ENCODE measurements around the gene SLC44A5. TPM values are rescaled to one million over a fixed set of nuclear protein-coding genes. Genes with fewer than 3 reads are reported as not detected.

The SLC44A5 gene
- total and polyA plus RNA-seq, 7 donors: 0.01 to 7.5 (median 0.49) TPM

DNA sequence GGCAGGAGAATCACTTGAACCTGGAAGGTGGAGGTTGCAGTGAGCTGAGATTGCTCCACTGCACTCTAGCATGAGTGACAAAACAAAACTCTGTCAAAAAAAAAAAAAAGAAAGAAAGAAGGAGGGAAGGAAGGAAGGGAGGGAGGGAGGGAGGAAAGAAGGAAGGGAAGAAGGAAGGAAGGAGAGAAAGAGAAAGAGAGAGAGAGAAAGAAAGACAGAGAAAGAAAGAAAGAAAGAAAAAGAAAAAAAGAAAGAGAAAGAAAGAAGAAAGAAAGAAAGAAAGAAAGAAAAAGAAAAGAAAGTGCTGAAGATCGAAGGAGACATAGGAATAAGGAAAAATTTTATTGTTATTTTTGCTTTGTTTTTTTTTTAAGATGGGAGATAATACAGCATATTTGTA, 166.7 kb downstream of the SLC44A5 start:
- H3K4me3 ChIP-seq: no peak overlapping the region
- intact Hi-C loops (cut with DNase I): no loop called here
- H3K27ac ChIP-seq: no peak overlapping the region
- ATAC-seq (no peak), DNase-seq (no peak)
- no peaks in the 10 kb centered on the region for H3K27me3 ChIP-seq (ENCODE audit: insufficient read depth in 3 of 3, low read length in 2 of 3)
- H3K9me3 ChIP-seq: no peaks in the 10 kb centered on the region
- TF ChIP-seq, protein P1, sequence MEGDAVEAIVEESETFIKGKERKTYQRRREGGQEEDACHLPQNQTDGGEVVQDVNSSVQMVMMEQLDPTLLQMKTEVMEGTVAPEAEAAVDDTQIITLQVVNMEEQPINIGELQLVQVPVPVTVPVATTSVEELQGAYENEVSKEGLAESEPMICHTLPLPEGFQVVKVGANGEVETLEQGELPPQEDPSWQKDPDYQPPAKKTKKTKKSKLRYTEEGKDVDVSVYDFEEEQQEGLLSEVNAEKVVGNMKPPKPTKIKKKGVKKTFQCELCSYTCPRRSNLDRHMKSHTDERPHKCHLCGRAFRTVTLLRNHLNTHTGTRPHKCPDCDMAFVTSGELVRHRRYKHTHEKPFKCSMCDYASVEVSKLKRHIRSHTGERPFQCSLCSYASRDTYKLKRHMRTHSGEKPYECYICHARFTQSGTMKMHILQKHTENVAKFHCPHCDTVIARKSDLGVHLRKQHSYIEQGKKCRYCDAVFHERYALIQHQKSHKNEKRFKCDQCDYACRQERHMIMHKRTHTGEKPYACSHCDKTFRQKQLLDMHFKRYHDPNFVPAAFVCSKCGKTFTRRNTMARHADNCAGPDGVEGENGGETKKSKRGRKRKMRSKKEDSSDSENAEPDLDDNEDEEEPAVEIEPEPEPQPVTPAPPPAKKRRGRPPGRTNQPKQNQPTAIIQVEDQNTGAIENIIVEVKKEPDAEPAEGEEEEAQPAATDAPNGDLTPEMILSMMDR (IDR thresholded peaks at IDR 0.05): no peak
- 62 to 78% (median 74%) methylated on average over 1 of the region's 1 CpG for WGBS, 3 donors
- H3K36me3 ChIP-seq (ENCODE audit: insufficient read depth in 1 of 2, low read depth in 1 of 2): no peaks in the 10 kb centered on the region
- no peaks in the 10 kb centered on the region for H3K4me1 ChIP-seq

GRCh38 chr1:75440274-75440673, 170.6 kb downstream of the SLC44A5 start:
- DNase-seq (no peak), ATAC-seq (no peak)
- 58 to 72% (median 63%) methylated on average over 2 of the region's 2 CpGs for WGBS, 3 donors
- Histone ChIP-seq H3K9me3 (no peaks in the 10 kb centered on the region), H3K27me3 (ENCODE audit: insufficient read depth in 3 of 3, low read length in 2 of 3) (no peaks in the 10 kb centered on the region), H3K4me3 (no peak overlapping the region), H3K36me3 (ENCODE audit: insufficient read depth in 1 of 2, low read depth in 1 of 2) (no peaks in the 10 kb centered on the region), H3K27ac (no peak overlapping the region), H3K4me1 (no peaks in the 10 kb centered on the region)
- TF ChIP-seq, protein P1 (IDR thresholded peaks at IDR 0.05): no peak
- intact Hi-C loops (cut with DNase I): no loop called here

- ATAC-seq (no peak), DNase-seq (no peak)
- no peaks in the 10 kb centered on the region for H3K9me3 ChIP-seq
- no peak overlapping the region for H3K4me3 ChIP-seq
- H3K27me3 ChIP-seq (ENCODE audit: insufficient read depth in 3 of 3, low read length in 2 of 3): no peaks in the 10 kb centered on the region
- no peaks in the 10 kb centered on the region for H3K4me1 ChIP-seq
- TF ChIP-seq, protein P1 (IDR thresholded peaks at IDR 0.05): no peak
- H3K27ac ChIP-seq: no peak overlapping the region
- intact Hi-C loops (cut with DNase I): no loop called here
- no peaks in the 10 kb centered on the region for H3K36me3 ChIP-seq (ENCODE audit: insufficient read depth in 1 of 2, low read depth in 1 of 2)
Measured at GRCh38 chr1:75438355-75438754, 172.6 kb downstream of the SLC44A5 start.

DNA sequence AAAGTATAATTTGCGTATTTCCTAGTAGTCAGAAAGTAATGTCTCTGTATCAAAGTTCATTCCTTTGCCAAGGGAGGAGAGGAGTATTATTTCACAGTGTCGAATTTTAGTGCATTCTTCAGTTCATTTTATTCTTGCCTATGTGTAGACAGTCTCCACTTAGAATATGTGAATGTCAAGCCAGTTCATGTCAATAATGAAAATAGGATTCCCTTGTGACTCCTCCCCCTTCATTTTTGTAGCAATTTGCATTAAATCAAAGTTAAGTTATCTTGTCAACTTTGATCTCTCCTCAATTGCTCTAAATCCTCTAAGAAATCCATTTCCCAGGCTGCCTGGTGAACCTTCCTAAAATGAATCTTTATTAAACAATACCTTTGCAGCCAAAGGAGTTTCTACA, 179.1 kb downstream of the SLC44A5 start:
- Histone ChIP-seq H3K4me1 (no peaks in the 10 kb centered on the region), H3K27me3 (ENCODE audit: insufficient read depth in 3 of 3, low read length in 2 of 3) (no peaks in the 10 kb centered on the region), H3K27ac (no peak overlapping the region), H3K4me3 (no peak overlapping the region), H3K36me3 (ENCODE audit: insufficient read depth in 1 of 2, low read depth in 1 of 2) (no peaks in the 10 kb centered on the region), H3K9me3 (no peaks in the 10 kb centered on the region)
- no peak for ATAC-seq
- TF ChIP-seq, protein P1 (IDR thresholded peaks at IDR 0.05): no peak
- intact Hi-C loops (cut with DNase I): no loop called here
- DNase-seq: no peak
- WGBS, 3 donors: 45 to 61% (median 49%) methylated on average over 2 of the region's 2 CpGs

DNA sequence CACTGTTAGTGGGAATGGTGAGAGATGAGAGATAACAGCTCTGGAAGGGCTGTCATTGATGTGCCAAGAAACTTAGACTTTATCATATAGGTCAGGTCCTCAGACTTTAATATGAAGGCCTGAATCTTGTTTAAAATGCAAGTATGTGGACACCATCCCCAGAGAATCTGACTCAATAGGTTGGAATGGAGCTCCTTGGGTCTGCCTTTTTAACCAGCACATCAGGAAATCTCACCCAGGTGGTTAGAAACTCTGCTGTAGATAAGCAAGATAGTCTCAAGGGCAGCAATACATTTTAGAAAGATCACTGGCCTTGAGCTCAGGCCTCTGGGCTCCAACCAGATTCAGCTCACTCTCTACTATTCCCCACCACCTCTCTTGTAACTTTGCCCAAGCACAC, 180.4 kb downstream of the SLC44A5 start:
- H3K9me3 ChIP-seq: no peaks in the 10 kb centered on the region
- DNase-seq (no peak), ATAC-seq (no peak)
- H3K27ac ChIP-seq: no peak overlapping the region
- intact Hi-C loops (cut with DNase I): no loop called here
- no peaks in the 10 kb centered on the region for H3K36me3 ChIP-seq (ENCODE audit: insufficient read depth in 1 of 2, low read depth in 1 of 2)
- no peaks in the 10 kb centered on the region for H3K27me3 ChIP-seq (ENCODE audit: insufficient read depth in 3 of 3, low read length in 2 of 3)
- TF ChIP-seq, protein P1 (IDR thresholded peaks at IDR 0.05): no peak
- no peak overlapping the region for H3K4me3 ChIP-seq
- H3K4me1 ChIP-seq: no peaks in the 10 kb centered on the region
